GM10847 (cell line): ENCODE data around the gene RNF215.

Experiments
- POLR2A ChIP-seq: IDR thresholded peaks from 2 replicates; pipeline ENCODE4 v1.6.1; 2011; ENCODE audit not compliant: insufficient read length; ENCODE audit errors: extremely low read depth

Gene RNF215

DNA sequence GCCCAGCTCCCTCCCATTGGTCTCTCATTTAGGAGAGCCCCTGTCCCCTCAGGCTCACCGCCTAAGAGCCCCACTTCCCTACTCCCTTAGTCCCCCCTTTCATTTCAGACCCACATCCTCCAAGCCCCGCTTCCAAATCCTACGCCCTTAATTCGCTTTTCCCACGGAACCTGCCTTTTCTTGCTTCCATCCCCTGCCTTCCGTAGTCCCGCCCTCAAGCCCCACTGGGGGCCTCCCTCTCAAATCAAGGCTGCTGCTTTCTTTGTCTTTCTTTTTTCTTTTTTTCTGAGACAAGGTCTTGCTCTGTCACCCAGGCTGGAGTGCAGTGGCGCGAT is 30.0 kb downstream of the RNF215 start:
- no peak for TF ChIP-seq POLR2A

DNA sequence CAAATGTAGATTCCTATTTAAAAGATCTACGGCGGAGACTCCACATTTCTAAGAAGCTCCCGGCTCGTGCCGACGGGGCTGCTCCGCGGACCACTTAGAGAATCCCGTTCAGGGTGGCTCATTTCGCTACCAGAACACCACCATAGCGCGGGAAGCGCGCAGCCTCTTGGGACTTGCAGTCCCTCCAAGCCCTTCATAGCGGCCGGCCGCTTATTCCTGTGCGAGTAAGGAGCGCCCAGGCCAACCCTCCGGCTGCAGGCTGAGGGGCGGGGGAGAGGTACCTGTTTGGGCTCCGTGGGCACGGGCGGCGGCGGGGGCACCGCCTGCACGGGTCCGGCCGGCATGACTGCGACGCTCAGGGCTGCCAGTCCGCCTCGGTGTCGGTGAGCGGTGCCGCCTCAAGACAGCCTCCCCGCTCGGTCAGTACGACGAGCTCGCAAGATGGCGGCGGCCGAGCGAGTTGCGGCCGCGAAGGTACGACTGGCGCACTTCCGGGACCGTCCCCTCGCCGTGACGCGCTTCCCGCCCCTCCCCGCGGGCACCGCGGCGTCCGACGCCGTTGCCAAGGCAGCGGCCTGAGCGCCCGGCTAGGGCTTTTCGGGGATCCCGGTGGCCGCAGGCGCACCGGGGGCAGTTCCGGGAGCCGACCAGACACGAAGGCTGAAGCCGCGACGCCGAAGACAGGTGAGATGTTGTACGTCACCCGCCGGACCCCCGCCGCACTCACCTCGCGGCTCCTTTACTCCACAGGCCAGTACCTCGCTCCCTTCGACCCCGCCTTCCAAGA is 30.6 kb downstream of the RNF215 start, which contains the start of the genes CCDC157 and SF3A1:
CCDC157 (plus strand) TSS at position 559 of the 787 bp plus-strand sequence. CDS start 8,994 bp downstream, outside the sequence.
SF3A1 (minus strand) TSS at position 446 of the 787 bp plus-strand sequence; CDS start at position 344, 102 bp downstream.
- peak; percentile 94 for TF ChIP-seq POLR2A

DNA sequence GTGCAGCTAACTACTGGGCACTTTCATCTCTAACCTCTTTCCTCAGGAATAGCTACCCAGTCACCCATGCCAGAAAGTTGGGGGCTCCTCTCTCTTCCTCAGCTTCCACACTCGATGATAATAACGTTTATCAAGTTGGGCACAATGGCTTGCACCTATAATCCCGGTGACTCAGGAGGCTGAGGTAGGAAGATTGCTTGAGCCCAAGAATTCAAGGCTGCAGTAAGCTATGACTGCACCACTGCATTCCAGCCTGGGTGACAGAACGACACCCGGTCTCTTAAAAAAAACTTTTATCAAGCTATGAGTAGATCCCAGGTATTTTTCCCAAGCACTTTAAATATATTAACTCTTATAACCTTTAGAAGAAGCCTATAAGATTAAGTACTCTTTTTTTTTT is 32.6 kb downstream of the RNF215 start:
- TF ChIP-seq POLR2A: no peak

DNA sequence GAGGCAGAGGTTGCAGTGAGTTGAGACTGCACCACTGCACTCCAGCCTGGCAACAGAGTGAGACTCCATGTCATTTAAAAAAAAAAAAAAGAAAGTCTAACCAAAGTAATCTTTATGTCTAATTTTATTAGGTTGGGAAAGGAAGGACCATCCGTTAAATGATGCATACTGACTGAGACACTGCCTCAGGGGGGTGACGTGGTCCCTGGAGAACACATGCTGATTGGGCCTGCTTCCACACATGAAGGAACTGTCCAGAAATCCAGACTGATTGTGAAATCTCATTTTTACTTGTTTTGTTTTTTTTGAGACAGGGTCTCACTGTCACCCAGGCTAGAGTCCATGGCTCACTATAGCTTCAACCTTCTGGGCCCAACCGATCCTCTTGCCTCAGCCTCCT is 36.0 kb downstream of the RNF215 start:
- TF ChIP-seq POLR2A: no peak

DNA sequence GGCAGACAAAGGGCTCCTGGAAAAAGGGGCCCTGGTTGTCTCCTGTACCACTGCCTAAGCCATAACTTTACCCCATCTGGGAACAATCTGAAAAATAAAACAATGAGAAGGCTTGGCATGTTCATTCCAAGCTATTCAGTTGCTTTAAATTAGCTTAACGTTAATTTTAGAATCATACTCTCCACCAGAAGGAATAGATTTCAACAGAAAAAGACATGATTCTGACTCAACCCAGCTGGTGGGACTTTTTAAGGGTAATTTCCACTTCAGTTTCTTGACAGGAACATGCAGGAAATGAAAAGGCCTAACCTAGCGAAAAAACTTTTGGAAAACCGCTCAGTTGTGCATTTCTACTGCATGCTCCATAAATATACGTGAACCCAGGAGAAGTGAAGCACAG is 38.4 kb downstream of the RNF215 start:
- no peak for TF ChIP-seq POLR2A

DNA sequence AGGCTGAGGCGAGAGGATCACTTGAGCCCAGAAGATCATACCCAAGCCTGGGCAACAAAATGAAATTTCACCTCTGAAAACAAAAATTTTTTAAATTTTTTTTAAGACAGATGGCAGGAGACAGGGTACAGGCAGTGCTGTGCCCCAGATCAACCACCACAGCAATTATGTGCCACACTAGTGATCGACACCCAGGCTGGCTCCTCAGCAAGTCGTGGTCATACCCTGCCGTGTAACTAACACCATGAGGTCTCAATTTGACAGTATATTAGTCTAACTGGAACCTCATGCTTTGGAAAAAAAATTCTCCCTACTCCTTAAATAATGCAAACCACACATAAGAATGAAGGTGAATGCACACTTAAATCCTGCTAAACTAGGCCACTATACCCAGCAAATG is 38.8 kb downstream of the RNF215 start:
- TF ChIP-seq POLR2A: no peak

DNA sequence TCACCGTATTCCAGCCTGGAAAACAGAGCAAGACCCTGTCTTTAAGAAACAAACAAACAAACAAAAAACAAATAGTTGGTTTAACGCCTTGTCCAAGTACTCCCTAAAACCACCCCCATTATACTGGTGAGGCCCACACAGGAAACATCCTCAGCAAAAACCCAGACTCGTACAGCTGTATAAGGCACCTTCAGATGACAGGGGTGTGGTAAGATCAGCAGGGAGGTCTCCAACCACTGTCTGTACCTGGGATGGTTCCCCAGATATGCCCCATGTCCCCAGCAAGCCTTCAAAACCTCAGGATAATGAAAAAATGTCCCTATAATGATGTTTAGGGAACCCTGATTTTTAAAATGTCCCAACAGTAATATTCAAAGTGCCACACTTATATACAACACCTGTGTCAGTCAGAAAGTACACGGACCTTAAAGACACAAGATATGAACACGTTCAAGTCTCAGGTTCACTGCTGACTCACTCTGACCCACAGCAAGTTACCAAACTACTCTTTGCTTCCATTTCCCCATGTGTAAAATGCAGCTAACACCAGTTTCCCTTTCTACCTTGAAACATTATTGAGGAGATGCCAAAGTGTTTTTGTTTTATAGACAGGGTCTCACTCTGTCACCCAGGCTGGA is 39.8 kb downstream of the RNF215 start:
- TF ChIP-seq POLR2A: no peak

DNA sequence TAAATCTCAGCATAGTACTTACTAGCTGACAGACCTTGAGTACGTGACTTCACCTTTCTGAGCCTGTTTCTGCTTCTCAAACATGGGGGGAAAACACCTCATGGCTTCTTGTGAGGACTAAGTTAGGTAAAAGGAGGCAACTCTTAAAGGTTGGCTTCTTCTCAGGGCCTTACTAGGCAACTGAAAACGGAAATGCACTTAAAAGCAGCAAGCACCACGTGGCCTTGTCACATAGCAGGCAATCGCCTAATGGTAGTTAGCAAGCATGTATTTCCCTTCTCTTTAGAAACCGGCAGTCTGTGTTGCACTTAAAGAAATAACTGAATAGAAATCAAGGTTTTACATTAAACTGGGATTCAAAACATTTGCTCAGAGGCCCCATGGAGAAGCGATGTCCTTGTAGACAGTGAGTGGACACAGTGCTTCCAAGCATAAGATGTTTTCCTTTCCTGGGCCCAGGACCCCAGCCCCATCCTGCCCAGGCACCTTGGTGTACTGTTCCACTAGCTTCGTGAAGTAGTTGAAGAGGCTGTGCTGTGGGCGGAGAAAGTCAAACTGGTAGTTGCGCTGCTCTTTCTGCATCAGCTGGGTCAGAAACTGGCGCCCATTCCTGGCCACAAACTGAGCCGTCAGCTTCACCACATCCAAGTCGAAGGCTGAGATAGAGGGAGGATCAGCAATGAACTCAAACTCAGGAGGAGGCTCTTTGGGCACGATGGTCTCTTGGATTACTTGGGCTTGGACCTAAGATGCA is 42.6 kb downstream of the RNF215 start:
- no peak for TF ChIP-seq POLR2A

DNA sequence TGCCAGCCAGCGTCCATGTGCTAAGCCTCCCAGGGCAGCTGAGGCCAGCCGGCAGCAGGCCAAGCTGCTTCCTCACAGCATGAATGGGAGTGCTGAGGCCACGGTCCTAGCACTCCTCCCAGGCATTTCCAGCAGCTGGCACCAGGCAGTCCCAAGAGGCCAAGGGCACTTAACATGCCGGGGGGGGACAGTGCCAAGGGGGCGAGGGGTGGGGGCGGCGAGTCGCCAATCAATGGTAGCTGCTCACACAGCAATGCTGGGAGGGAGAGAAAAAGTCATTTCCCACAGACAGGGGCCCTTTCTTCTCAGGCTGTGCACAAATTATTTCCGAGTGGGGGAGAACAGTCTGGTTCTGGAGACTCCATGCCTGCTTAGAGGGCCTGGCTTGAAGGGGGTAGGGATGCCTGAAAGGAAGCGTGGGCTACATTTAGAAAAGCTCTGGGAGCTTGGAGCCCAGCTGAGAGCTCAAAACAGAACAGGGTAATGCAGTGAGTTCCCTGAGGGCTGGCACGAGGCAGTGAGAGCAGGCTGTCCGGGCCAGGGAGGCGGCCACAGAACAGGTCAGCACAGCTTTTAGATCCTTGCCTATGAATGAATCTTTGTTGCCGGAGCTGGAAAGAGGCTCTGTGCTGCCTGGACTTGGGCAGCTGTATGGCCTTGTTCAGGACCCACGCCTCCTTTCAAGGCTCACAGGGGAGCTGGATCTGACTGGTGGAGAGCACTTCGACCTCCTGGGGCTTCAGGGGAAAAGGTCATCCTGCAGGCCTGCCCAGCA is 46.1 kb downstream of the RNF215 start:
- TF ChIP-seq POLR2A: no peak

DNA sequence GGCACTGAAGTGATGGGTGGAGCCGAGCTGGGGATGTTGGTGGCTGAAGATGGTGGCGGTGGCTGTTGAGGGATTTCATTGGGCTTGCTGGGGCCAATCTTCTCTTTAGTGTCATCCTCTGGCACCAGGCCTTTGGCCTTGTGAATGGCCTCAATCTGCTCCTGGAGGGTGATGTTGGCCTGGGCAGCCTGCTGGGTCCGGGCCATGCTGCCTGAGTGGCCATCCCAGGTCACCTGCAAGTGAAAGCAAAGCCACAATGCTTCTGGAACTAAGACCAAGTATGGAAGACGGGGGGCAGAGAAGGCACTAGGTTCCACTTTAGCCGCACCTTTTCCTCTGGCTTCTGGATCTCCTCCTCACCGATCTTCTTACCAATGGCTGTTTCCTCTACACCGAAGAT is 48.4 kb downstream of the RNF215 start:
- no peak for TF ChIP-seq POLR2A

DNA sequence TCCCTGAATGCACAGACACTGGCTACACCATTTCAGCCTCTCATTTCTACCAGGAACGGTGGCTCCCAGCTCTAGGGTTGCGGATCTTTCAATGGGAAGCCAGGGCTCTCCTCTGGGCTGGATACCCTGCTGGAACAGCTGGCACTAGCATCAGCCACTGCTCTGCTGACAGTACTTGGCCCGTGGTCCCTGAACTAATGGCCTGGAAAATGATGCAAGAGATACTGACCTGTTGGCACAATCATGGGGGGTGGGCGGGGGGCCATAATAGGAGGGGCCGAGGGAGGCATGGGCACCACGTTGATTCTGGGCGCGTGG is 49.8 kb downstream of the RNF215 start:
- no peak for TF ChIP-seq POLR2A

DNA sequence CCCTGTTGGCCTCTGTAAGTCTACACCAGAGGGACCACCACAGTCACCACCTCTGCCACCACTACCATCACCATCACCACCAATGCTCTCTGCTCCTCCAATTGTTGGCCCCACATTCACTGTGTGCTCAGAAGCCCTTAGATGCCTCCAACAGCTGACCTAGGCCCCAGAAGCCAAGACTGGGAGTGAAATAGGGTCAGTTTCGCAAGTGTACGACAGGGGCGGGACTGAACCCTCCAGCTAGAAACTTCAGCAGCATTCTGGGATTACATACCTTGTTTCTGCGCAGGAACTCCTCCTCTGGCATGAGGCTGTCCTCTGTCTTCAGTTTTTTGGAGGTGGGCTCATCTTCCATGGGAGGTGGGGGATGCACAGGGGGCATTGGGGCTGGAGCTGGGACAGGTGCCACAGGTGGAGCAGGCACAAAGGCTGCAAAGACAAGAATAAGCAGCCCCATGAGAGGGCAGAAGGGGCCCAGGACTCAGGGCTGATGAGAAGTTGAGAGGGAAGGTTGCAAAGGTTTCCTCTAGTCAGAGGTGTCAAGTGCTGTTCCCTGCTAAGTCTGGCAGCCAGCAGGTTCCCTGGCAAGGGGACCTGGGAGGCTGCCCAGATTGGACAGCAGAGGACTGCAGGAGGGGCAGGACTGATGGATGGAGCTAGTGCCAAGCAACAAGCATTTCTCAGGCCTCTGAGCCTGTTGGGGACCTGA is 50.3 kb downstream of the RNF215 start:
- TF ChIP-seq POLR2A: no peak

DNA sequence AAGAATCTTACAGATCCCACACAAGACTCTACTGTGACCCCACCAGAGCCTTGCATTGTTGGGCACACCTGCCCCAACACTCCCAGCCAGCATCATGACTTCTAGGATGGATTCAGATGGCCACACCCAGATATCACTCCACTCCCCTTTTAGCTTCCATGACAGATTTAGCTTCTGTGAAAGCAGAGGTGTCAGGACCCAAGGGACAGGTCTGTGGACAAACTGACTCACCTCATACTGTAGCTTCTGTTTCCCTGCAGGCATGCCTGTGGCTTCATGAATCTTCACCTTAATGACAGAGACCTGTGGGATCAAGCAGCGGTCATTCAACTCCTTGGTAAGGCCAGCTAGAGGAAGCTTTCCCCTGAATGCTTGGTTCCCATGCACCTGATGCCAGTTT is 52.0 kb downstream of the RNF215 start:
- no peak for TF ChIP-seq POLR2A

DNA sequence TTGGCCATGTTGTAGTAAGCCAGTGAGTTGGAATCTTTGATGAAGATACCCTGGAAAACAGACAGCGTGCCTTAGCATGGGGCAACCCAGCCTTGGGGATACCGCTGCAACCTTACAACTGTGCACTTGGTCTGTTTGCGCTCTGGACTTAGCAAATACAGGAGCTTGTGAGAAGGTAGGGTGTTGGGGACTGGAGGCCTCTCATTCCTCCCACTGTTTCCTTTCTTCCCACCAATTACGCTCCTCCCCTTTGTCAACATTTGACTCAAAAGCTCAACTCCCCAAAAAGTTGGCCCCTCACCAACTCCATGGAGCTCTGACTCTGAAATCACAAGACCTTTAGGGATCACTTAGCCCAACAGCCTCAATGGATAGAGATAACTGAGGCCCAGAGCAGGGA is 52.6 kb downstream of the RNF215 start:
- TF ChIP-seq POLR2A: no peak

DNA sequence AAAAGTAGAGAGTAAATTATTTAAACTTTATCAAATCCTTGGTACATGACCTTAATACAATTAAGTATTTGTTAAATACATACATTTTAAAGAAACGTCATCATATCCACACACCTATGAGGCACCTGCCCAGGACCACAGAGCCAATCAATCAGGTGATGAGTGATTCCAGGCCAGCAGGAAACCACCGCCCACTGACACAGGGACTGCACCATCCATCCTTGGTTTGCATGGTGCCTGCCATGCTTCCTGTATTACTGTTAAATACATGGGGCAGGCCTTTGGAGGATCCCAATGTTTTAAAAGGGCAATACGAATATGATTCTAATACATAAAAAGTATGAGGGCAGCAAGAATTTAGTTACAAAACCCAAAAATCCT is 53.5 kb downstream of the RNF215 start:
- no peak for TF ChIP-seq POLR2A

DNA sequence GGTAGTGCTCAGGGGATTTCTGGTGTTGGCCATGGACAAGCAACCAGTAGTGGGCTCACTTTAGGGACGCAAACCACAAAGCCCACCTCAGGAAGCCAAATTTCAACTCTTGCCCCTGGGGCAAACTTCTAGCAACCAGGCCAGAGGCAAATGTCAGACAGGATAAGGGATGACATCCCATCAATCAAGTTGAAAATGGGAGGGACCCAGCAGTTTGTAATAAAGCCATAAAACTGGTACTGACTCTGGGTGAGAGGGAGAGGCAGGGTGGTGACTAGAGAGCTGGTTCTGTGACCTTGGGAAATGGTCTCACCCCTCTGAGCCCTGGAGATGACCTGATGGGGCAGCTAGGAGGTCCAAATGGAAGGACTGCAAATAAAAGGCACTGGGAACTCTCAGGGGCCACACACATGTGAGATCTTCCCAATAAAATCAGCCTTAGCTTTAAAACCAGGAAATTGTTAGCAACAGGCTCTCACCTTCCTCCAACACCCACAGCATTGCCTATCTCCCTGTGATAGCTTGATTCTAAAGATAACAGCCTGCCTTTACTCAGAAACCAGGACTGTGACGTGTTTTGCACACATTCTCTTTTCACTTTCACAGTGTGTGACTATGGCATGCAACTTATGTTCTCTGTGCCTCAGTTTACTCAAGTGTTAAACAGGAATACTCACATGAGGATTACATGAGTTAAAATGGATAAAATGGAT is 54.1 kb downstream of the RNF215 start:
- TF ChIP-seq POLR2A: no peak
